H1 (cell line): Measurements from ENCODE around the gene CEP70.
"Not testable (repeated sequence)": the region's sequence is repeated elsewhere in the genome, so short reads cannot be mapped to it uniquely, and the experiment has no call there.

Experiments
- ASH2L ChIP-seq: fragments of 200-600, 300-600 bp; sonication (generic); IDR thresholded peaks from one replicate; pipeline ENCODE4 v1.7.1; 2017; ENCODE audit warnings: low read length
- EP300 ChIP-seq, 2 experiments: IDR thresholded peaks; 1 replicate in 1 of 2; 2 replicates in 1 of 2; pipeline ENCODE4 v1.6.1; 2011 to 2012; ENCODE audit warnings: low read depth in 2 of 2, low read length in 2 of 2, mild to moderate bottlenecking in 2 of 2, borderline replicate concordance in 1 of 2, inconsistent platforms in 1 of 2, moderate library complexity in 1 of 2
- GABPA ChIP-seq: IDR thresholded peaks from 2 replicates; pipeline ENCODE4 v1.6.1; 2011; ENCODE audit warnings: mild to moderate bottlenecking, low read length, moderate library complexity, borderline replicate concordance; ENCODE audit not compliant: insufficient read depth
- KDM1A ChIP-seq: fragments of 200-600, 300-600 bp; sonication (generic); IDR thresholded peaks from 2 replicates; pipeline ENCODE4 v1.7.1; 2016; ENCODE audit warnings: mild to moderate bottlenecking, low read length, borderline replicate concordance
- NRF1 ChIP-seq: IDR thresholded peaks from 2 replicates; pipeline ENCODE4 v1.6.1; 2011; ENCODE audit warnings: mild to moderate bottlenecking, low read depth, low read length, improper control_type of control experiment
- TAF1 ChIP-seq: IDR thresholded peaks from 2 replicates; pipeline ENCODE4 v1.6.1; 2011; ENCODE audit warnings: mild to moderate bottlenecking, low read depth, low read length
- TF ChIP-seq, protein P1 (sequence below), 3 experiments: IDR thresholded peaks; 1 replicate in 2 of 3; 2 replicates in 1 of 3; pipeline versions ENCODE4 v1.5.1 to v1.6.1; 2011; ENCODE audit warnings: low read length in 3 of 3, mild to moderate bottlenecking in 3 of 3, inconsistent platforms in 2 of 3, low read depth in 1 of 3, moderate library complexity in 1 of 3; ENCODE audit not compliant: insufficient read depth in 1 of 3; ENCODE audit errors: control extremely low read depth in 1 of 3

DNA sequence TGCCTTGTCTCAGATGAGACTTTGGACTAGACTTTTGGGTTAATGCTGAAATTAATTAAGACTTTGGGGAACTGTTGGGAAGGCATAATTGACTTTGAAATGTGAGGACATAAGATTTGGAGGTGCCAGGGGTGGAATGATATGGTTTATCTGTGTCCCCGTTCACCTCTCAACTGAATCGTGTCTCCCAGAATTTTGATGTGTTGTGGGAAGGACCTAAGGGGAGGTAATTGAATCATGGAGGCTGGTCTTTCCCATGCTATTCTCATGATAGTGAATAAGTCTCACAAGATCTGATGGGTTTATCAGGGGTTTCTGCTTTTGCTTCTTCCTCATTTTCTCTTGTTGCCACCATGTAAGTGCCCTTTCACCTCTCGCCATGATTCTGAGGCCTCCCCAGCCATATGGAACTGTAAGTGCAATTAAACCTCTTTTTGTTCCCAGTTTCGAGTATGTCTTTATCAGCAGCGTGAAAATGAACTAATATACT is 10.1 kb upstream of the CEP70 start:
- not testable (repeated sequence) for TF ChIP-seq TAF1; GABPA; NRF1; ASH2L; KDM1A; EP300 (IDR thresholded peaks at IDR 0.05; ENCODE audit: borderline replicate concordance in 1 of 2, low read depth in 2 of 2, low read length in 2 of 2)
- TF ChIP-seq, protein P1, sequence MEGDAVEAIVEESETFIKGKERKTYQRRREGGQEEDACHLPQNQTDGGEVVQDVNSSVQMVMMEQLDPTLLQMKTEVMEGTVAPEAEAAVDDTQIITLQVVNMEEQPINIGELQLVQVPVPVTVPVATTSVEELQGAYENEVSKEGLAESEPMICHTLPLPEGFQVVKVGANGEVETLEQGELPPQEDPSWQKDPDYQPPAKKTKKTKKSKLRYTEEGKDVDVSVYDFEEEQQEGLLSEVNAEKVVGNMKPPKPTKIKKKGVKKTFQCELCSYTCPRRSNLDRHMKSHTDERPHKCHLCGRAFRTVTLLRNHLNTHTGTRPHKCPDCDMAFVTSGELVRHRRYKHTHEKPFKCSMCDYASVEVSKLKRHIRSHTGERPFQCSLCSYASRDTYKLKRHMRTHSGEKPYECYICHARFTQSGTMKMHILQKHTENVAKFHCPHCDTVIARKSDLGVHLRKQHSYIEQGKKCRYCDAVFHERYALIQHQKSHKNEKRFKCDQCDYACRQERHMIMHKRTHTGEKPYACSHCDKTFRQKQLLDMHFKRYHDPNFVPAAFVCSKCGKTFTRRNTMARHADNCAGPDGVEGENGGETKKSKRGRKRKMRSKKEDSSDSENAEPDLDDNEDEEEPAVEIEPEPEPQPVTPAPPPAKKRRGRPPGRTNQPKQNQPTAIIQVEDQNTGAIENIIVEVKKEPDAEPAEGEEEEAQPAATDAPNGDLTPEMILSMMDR (IDR thresholded peaks at IDR 0.05; ENCODE audit: control extremely low read depth in 1 of 3, insufficient read depth in 1 of 3, low read depth in 1 of 3, low read length in 3 of 3), result not testable (repeated sequence)
